NCI-H69 (cell line): ENCODE results near the gene SH3RF1.

ENCODE experiments used
- DNase-seq: peaks from one replicate; lab custom pipeline; 2025; lab: John Stamatoyannopoulos, UW

The SH3RF1 gene

GRCh38 chr4:169132561-169133305, 138.0 kb downstream of the SH3RF1 start:
- no peak for DNase-seq

- no peak for DNase-seq
These were observed 139.1 kb downstream of the SH3RF1 start for GRCh38 chr4:169131556-169132208.

- peak; percentile 3 for DNase-seq
These were observed 141.9 kb downstream of the SH3RF1 start for GRCh38 chr4:169128902-169129301.

GRCh38 chr4:169127314-169127713, 143.4 kb downstream of the SH3RF1 start:
- no peak for DNase-seq

- no peak for DNase-seq
These were observed 146.1 kb downstream of the SH3RF1 start for GRCh38 chr4:169124661-169125060.

GRCh38 chr4:169122422-169122821, 148.3 kb downstream of the SH3RF1 start:
- DNase-seq, result no peak

- no peak for DNase-seq
These were observed 148.8 kb downstream of the SH3RF1 start for GRCh38 chr4:169121861-169122382.

- DNase-seq, result no peak
These were observed 150.1 kb downstream of the SH3RF1 start for GRCh38 chr4:169120624-169121023.

- DNase-seq, result no peak
These were observed 151.2 kb downstream of the SH3RF1 start for GRCh38 chr4:169119536-169119935.

- DNase-seq, result no peak
These were observed 153.1 kb downstream of the SH3RF1 start for GRCh38 chr4:169117591-169118081.

GRCh38 chr4:169116270-169116901, 154.4 kb downstream of the SH3RF1 start:
- no peak for DNase-seq

- peak; percentile 5 for DNase-seq
These were observed 154.9 kb downstream of the SH3RF1 start for GRCh38 chr4:169115897-169116254.

GRCh38 chr4:169115144-169115896, 155.4 kb downstream of the SH3RF1 start:
- no peak for DNase-seq

GRCh38 chr4:169114341-169114974, 156.3 kb downstream of the SH3RF1 start:
- no peak for DNase-seq

- no peak for DNase-seq
These were observed 160.1 kb downstream of the SH3RF1 start for GRCh38 chr4:169110633-169111032.

- DNase-seq, result no peak
These were observed 161.6 kb downstream of the SH3RF1 start for GRCh38 chr4:169109035-169109675.

- no peak for DNase-seq
These were observed 162.5 kb downstream of the SH3RF1 start for GRCh38 chr4:169108303-169108702.

- DNase-seq, result no peak
These were observed 163.2 kb downstream of the SH3RF1 start for GRCh38 chr4:169107528-169107927.

GRCh38 chr4:169106696-169107229, 164.0 kb downstream of the SH3RF1 start:
- DNase-seq, result no peak

- DNase-seq, result no peak
These were observed 165.1 kb downstream of the SH3RF1 start for GRCh38 chr4:169105620-169106019.

GRCh38 chr4:169103966-169104412, 166.8 kb downstream of the SH3RF1 start:
- DNase-seq, result peak; percentile 95
